Measurements from ENCODE around the gene NIPAL3.

The NIPAL3 gene

DNA sequence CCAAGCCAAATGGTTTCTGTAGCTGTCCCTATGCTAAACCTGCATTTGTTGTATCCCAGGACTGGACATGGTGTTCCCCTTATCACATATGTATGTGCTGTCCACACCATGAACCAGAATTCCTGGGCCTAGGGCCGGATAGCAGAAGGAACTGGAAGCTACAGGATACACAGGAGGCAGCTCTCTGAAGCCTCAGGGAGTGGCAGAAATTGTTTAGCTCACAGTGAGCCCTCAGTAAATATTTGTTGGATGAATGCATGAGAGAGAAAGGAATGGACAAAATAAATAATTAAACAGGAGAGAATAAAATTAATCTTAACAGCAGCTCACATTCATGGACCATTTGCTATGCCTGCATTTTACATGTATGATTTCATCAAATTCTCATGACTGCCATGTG lies 2.1 kb downstream of the NIPAL3 start:
- no peak for TF ChIP-seq FOXM1 (IDR thresholded peaks at IDR 0.05; ENCODE audit: borderline replicate concordance, low read depth)
- TF ChIP-seq, protein P1, sequence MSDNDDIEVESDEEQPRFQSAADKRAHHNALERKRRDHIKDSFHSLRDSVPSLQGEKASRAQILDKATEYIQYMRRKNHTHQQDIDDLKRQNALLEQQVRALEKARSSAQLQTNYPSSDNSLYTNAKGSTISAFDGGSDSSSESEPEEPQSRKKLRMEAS (IDR thresholded peaks at IDR 0.05), result no peak
- no peak for TF ChIP-seq TAF1 (IDR thresholded peaks at IDR 0.05; ENCODE audit: low read depth)
- no peak for TF ChIP-seq EGR1 (IDR thresholded peaks at IDR 0.05)
- TF ChIP-seq TCF12 (IDR thresholded peaks at IDR 0.05; ENCODE audit: low read depth), result no peak
- TF ChIP-seq EP300 (IDR thresholded peaks at IDR 0.05; ENCODE audit: borderline replicate concordance), result no peak
- TF ChIP-seq CREB1 (IDR thresholded peaks at IDR 0.05; ENCODE audit: low read depth), result no peak
- no peak for TF ChIP-seq TEAD4 (IDR thresholded peaks at IDR 0.05)
- no peak for TF ChIP-seq ZBTB7A (IDR thresholded peaks at IDR 0.05; ENCODE audit: low read depth)
- TF ChIP-seq RAD21 (IDR thresholded peaks at IDR 0.05; ENCODE audit: low read depth), result no peak
- TF ChIP-seq, protein P2, sequence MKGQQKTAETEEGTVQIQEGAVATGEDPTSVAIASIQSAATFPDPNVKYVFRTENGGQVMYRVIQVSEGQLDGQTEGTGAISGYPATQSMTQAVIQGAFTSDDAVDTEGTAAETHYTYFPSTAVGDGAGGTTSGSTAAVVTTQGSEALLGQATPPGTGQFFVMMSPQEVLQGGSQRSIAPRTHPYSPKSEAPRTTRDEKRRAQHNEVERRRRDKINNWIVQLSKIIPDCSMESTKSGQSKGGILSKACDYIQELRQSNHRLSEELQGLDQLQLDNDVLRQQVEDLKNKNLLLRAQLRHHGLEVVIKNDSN (IDR thresholded peaks at IDR 0.05), result no peak
- no peak for TF ChIP-seq NFIC (IDR thresholded peaks at IDR 0.05)
- TF ChIP-seq CEBPB (IDR thresholded peaks at IDR 0.05), result no peak
- no peak for TF ChIP-seq YY1 (IDR thresholded peaks at IDR 0.05; ENCODE audit: low read depth)

DNA sequence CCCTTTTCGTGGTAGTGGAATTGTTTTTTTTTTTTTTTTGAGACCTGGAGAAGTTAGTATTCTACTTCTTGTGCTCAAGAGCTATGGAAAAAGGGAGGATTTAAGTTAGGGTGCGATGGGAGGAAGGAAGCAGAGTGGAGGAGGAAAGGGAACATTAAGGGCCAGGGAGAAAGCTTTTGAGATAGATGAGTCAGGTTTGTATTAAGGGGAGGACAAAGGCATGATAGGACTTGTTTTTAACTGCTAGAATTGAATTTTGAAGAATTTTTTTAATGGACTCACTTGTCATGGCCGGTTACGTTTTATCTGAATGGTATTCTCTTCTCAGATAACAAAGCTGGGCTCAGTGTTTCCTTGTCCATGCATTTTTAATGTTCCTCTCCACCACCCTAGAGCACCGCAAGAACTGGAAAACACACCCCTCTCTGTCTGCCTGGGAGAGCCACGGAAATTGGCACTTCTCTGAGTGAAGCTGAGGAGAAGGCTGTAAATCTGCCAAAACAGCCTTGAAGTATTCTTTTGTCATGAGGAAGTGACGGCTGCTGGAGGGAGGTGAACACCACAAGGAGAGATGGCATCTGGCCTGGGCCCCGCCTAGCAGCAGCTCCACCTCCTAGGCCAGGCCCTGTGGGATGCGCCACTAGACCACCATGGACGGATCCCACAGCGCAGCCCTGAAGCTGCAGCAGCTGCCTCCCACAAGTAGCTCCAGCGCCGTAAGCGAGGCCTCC lies 3.5 kb downstream of the NIPAL3 start:
- TF ChIP-seq CREB1 (IDR thresholded peaks at IDR 0.05; ENCODE audit: low read depth) (no peak), TCF12 (IDR thresholded peaks at IDR 0.05; ENCODE audit: low read depth) (0 out of 2 replicates have a peak, but pooled peaks have one; percentile 22)
- TF ChIP-seq, protein P3, sequence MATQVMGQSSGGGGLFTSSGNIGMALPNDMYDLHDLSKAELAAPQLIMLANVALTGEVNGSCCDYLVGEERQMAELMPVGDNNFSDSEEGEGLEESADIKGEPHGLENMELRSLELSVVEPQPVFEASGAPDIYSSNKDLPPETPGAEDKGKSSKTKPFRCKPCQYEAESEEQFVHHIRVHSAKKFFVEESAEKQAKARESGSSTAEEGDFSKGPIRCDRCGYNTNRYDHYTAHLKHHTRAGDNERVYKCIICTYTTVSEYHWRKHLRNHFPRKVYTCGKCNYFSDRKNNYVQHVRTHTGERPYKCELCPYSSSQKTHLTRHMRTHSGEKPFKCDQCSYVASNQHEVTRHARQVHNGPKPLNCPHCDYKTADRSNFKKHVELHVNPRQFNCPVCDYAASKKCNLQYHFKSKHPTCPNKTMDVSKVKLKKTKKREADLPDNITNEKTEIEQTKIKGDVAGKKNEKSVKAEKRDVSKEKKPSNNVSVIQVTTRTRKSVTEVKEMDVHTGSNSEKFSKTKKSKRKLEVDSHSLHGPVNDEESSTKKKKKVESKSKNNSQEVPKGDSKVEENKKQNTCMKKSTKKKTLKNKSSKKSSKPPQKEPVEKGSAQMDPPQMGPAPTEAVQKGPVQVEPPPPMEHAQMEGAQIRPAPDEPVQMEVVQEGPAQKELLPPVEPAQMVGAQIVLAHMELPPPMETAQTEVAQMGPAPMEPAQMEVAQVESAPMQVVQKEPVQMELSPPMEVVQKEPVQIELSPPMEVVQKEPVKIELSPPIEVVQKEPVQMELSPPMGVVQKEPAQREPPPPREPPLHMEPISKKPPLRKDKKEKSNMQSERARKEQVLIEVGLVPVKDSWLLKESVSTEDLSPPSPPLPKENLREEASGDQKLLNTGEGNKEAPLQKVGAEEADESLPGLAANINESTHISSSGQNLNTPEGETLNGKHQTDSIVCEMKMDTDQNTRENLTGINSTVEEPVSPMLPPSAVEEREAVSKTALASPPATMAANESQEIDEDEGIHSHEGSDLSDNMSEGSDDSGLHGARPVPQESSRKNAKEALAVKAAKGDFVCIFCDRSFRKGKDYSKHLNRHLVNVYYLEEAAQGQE (IDR thresholded peaks at IDR 0.05; ENCODE audit: low read depth), result no peak

DNA sequence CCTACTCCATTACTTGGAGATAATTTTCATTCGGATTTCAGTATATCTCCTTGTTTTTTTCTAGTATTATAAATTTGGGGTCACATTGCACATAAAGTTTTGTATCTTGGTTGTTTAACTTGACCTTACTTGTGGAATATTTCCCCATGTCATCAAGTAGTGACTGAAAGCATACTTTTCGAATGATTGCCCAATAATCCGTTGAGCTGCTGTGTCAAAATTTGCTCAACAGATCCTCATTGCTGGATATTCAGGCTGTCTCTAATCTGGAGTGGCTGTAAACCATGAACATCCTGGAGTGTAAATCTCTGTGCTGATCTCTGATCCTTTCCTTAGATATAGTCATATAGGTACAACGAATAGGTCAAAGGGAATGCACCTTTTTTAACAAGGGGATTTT lies 4.9 kb downstream of the NIPAL3 start:
- TF ChIP-seq TAF1 (IDR thresholded peaks at IDR 0.05; ENCODE audit: low read depth), result no peak
- TF ChIP-seq, protein P1 (IDR thresholded peaks at IDR 0.05), result no peak

DNA sequence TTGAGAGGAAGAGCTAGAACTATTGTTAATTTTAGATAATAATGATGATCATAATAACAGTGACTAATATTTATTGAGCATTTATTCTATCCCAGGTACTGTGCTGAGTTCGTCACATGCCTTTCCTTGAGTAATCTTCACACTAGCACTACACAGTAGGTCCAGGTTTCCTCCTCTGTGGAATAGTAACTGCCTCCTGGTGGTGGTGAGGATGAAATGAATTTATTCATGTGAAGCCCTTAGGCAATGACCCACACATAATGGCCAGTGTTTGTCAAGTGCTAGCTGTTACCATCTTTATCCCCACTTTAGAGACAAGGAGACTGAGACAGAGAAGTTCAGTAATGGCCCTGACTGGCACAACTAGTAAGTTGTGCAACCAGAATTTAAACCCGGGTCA lies 5.9 kb downstream of the NIPAL3 start:
- no peak for TF ChIP-seq RAD21 (IDR thresholded peaks at IDR 0.05; ENCODE audit: low read depth)
- TF ChIP-seq CEBPB (IDR thresholded peaks at IDR 0.05), result no peak
- TF ChIP-seq, protein P2 (IDR thresholded peaks at IDR 0.05), result no peak
- TF ChIP-seq, protein P3 (IDR thresholded peaks at IDR 0.05; ENCODE audit: low read depth), result no peak
- no peak for TF ChIP-seq YY1 (IDR thresholded peaks at IDR 0.05; ENCODE audit: low read depth)
- TF ChIP-seq TCF12 (IDR thresholded peaks at IDR 0.05; ENCODE audit: low read depth), result no peak
- no peak for TF ChIP-seq TEAD4 (IDR thresholded peaks at IDR 0.05)
- no peak for TF ChIP-seq NFIC (IDR thresholded peaks at IDR 0.05)
- TF ChIP-seq ZBTB7A (IDR thresholded peaks at IDR 0.05; ENCODE audit: low read depth), result no peak
- no peak for TF ChIP-seq EP300 (IDR thresholded peaks at IDR 0.05; ENCODE audit: borderline replicate concordance)
- TF ChIP-seq EGR1 (IDR thresholded peaks at IDR 0.05), result no peak
- TF ChIP-seq CREB1 (IDR thresholded peaks at IDR 0.05; ENCODE audit: low read depth), result no peak
- TF ChIP-seq, protein P1 (IDR thresholded peaks at IDR 0.05), result no peak
- no peak for TF ChIP-seq FOXM1 (IDR thresholded peaks at IDR 0.05; ENCODE audit: borderline replicate concordance, low read depth)
- TF ChIP-seq TAF1 (IDR thresholded peaks at IDR 0.05; ENCODE audit: low read depth), result no peak

DNA sequence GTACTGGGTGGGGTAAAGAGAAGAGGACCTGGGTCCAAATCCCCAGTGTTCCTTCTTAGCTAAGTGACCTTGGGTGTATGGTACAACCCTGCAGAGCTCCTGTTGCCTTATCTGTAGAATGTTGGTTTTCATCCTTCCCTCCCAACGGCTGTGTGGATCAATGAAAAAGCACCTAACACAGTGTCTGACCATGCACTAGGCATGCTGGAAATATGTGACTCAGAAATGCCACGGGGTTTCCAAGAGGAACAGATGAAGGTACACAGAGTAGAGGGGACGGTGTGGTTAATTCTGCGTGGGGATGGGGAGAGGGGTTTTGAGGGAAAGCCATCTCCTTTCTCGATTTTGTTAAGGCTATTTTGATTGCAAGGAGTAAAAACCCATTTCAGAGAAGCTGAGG lies 8.6 kb downstream of the NIPAL3 start:
- TF ChIP-seq, protein P1 (IDR thresholded peaks at IDR 0.05), result no peak
- TF ChIP-seq YY1 (IDR thresholded peaks at IDR 0.05; ENCODE audit: low read depth) (no peak), EGR1 (IDR thresholded peaks at IDR 0.05) (no peak), NFIC (IDR thresholded peaks at IDR 0.05) (no peak), TEAD4 (IDR thresholded peaks at IDR 0.05) (no peak)

DNA sequence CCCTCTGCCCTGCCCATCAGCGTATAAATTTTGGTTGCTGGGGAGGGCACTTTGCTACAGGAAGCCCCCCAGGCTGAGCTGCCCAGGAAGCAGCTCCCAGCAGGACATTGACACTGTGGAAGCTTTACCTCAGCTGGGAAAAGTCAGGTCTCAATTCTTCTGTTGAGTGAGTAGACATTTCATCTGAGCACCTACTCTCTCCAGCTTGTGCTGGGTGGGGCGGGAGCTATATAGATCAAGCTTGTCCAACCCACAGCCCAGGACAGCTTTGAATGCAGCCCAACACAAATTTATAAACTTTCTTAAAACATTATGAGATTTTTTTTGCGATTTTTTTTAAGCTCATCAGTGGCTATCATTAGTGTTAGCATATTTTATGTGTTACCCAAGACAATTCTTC lies 9.4 kb downstream of the NIPAL3 start:
- TF ChIP-seq NFIC (IDR thresholded peaks at IDR 0.05) (no peak), TCF12 (IDR thresholded peaks at IDR 0.05; ENCODE audit: low read depth) (no peak), EP300 (IDR thresholded peaks at IDR 0.05; ENCODE audit: borderline replicate concordance) (no peak), YY1 (IDR thresholded peaks at IDR 0.05; ENCODE audit: low read depth) (no peak), CEBPB (IDR thresholded peaks at IDR 0.05) (no peak), RAD21 (IDR thresholded peaks at IDR 0.05; ENCODE audit: low read depth) (no peak), TAF1 (IDR thresholded peaks at IDR 0.05; ENCODE audit: low read depth) (no peak), ZBTB7A (IDR thresholded peaks at IDR 0.05; ENCODE audit: low read depth) (no peak)
- TF ChIP-seq, protein P3 (IDR thresholded peaks at IDR 0.05; ENCODE audit: low read depth), result no peak

Measured in Ishikawa (cell line).